ENCODE data around the gene ANTKMT. TPM values are rescaled to one million over a fixed set of nuclear protein-coding genes. Genes with fewer than 3 reads are reported as not detected.

Gene ANTKMT
- total and polyA plus RNA-seq, 2 of the 4 experiments (the other 2 are of a cell fraction) = 7.3 to 16.2 TPM

DNA sequence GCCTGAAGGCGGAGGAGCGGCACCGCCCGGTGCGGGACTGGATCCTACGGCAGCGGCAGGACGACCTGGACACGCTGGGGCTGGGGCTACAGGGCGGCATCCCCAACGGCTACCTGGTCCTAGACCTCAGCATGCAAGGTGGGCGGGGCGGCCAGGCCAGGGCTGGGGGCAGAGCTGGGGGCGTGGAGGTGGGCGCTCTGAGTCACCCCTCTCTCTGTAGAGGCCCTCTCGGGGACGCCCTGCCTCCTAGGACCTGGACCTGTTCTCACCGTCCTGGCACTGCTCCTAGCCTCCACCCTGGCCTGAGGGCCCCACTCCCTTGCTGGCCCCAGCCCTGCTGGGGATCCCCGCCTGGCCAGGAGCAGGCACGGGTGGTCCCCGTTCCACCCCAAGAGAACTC, 47.5 kb downstream of the ANTKMT start:
- H3K23ac ChIP-seq (ENCODE audit: low read depth, low read length) = no peak overlapping the region
- H4K20me1 ChIP-seq (ENCODE audit: insufficient read depth, low read length) = no peaks in the 10 kb centered on the region
- no peak overlapping the region for H4K5ac ChIP-seq (ENCODE audit: low read depth, low read length)
- CTCF ChIA-PET = no interaction called here
- in situ Hi-C loops (cut with MboI; ENCODE audit: low sequenced_read_pairs) = no loop called here
- no peak overlapping the region for H4K91ac ChIP-seq (ENCODE audit: insufficient read depth, low read depth, low read length)
- 78% methylated on average over 15 of the region's 21 CpGs; no CpG with 5 or more reads in 1 of the 2 experiments for WGBS, 2 experiments (ENCODE audit: extremely low coverage in 2 of 2, insufficient read length in 1 of 2)
- H3K4me3 ChIP-seq (ENCODE audit: insufficient read depth, low read depth, low read length) = no peak overlapping the region
- peak overlapping the region; percentile 84 for H2AK9ac ChIP-seq (replicated peaks; ENCODE audit: low read depth, low read length, poor library complexity)
- H3K56ac ChIP-seq (ENCODE audit: extremely low read depth, insufficient read depth, low read length) = no peak overlapping the region
- no peak overlapping the region for H2BK5ac ChIP-seq (ENCODE audit: low read depth, low read length, poor library complexity, severe bottlenecking)
- H2BK20ac ChIP-seq (ENCODE audit: low read depth, low read length) = no peak overlapping the region
- H3K9ac ChIP-seq (ENCODE audit: low read depth, low read length) = no peak overlapping the region
- no peak for ATAC-seq (ENCODE audit: low read depth)
- H3K4me2 ChIP-seq (ENCODE audit: low read depth, low read length) = no peak overlapping the region
- no peak overlapping the region for H3K27ac ChIP-seq (ENCODE audit: insufficient read depth, low read length)
- H3K4me1 ChIP-seq (ENCODE audit: control insufficient read depth, insufficient read depth, low read length) = no peaks in the 10 kb centered on the region
- H3K18ac ChIP-seq (ENCODE audit: low read depth, low read length) = no peak overlapping the region
- TF ChIP-seq RCOR1 (IDR thresholded peaks at IDR 0.05; ENCODE audit: insufficient replicate concordance, low read length) (no peak), RAD21 (IDR thresholded peaks at IDR 0.05; ENCODE audit: low read length) (no peak), NFE2L2 (IDR thresholded peaks at IDR 0.05; ENCODE audit: low read depth, low read length) (no peak), RFX5 (IDR thresholded peaks at IDR 0.05; ENCODE audit: low read depth, low read length) (no peak), FOS (IDR thresholded peaks at IDR 0.05; ENCODE audit: low read depth, low read length) (no peak), POLR2A (IDR thresholded peaks at IDR 0.05; ENCODE audit: low read depth, low read length) (no peak), MAFK (IDR thresholded peaks at IDR 0.05; ENCODE audit: low read depth, low read length) (no peak), MAZ (IDR thresholded peaks at IDR 0.05; ENCODE audit: borderline replicate concordance, low read depth, low read length) (no peak), BHLHE40 (IDR thresholded peaks at IDR 0.05; ENCODE audit: low read depth, low read length) (no peak), CEBPB (IDR thresholded peaks at IDR 0.05; ENCODE audit: low read depth, low read length) (no peak)
- TF ChIP-seq, protein P1, sequence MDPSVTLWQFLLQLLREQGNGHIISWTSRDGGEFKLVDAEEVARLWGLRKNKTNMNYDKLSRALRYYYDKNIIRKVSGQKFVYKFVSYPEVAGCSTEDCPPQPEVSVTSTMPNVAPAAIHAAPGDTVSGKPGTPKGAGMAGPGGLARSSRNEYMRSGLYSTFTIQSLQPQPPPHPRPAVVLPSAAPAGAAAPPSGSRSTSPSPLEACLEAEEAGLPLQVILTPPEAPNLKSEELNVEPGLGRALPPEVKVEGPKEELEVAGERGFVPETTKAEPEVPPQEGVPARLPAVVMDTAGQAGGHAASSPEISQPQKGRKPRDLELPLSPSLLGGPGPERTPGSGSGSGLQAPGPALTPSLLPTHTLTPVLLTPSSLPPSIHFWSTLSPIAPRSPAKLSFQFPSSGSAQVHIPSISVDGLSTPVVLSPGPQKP (IDR thresholded peaks at IDR 0.05; ENCODE audit: borderline replicate concordance, low read depth, low read length) = no peak
- TF ChIP-seq, protein P2, sequence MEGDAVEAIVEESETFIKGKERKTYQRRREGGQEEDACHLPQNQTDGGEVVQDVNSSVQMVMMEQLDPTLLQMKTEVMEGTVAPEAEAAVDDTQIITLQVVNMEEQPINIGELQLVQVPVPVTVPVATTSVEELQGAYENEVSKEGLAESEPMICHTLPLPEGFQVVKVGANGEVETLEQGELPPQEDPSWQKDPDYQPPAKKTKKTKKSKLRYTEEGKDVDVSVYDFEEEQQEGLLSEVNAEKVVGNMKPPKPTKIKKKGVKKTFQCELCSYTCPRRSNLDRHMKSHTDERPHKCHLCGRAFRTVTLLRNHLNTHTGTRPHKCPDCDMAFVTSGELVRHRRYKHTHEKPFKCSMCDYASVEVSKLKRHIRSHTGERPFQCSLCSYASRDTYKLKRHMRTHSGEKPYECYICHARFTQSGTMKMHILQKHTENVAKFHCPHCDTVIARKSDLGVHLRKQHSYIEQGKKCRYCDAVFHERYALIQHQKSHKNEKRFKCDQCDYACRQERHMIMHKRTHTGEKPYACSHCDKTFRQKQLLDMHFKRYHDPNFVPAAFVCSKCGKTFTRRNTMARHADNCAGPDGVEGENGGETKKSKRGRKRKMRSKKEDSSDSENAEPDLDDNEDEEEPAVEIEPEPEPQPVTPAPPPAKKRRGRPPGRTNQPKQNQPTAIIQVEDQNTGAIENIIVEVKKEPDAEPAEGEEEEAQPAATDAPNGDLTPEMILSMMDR (conservative IDR thresholded peaks at IDR 0.05; ENCODE audit: low read depth, low read length) = no peak
- no peaks in the 10 kb centered on the region for H3K79me1 ChIP-seq (ENCODE audit: low read depth in 1 of 2, low read length in 2 of 2)
- no peak overlapping the region for H3K14ac ChIP-seq (replicated peaks; ENCODE audit: low read depth, low read length)
- H3K27me3 ChIP-seq (ENCODE audit: control insufficient read depth, insufficient read depth, low read length) = no peaks in the 10 kb centered on the region
- no peak overlapping the region for H2AK5ac ChIP-seq (ENCODE audit: low read depth, low read length)
- POLR2A ChIA-PET (ENCODE audit: unreplicated experiment) = no interaction called here
- no peaks in the 10 kb centered on the region for H3K36me3 ChIP-seq (ENCODE audit: control insufficient read depth, insufficient read depth, low read length)
- dilution Hi-C loops (cut with HindIII; ENCODE audit: low sequenced_read_pairs, unreplicated experiment) = no loop called here
- no peak overlapping the region for H2BK120ac ChIP-seq (ENCODE audit: low read depth, low read length)
- no peak overlapping the region for H2AFZ ChIP-seq (replicated peaks; ENCODE audit: low read length, poor library complexity)
- no peak for DNase-seq
- H3K9me1 ChIP-seq (ENCODE audit: insufficient read depth, low read length) = no peaks in the 10 kb centered on the region
- no peak overlapping the region for H2BK15ac ChIP-seq (ENCODE audit: low read depth, low read length)
- no TSS peak for BruUV-seq (replicated peaks)
- H3K4ac ChIP-seq (ENCODE audit: low read depth, low read length) = no peak overlapping the region
- H4K8ac ChIP-seq (ENCODE audit: low read depth in 2 of 2, low read length in 2 of 2) = no peak overlapping the region
- intact Hi-C loops (cut with micrococcal nuclease) = no loop called here
- H3K9me3 ChIP-seq (ENCODE audit: control insufficient read depth, insufficient read depth, low read length) = no peaks in the 10 kb centered on the region

All from IMR-90 (cell line).